ENCODE results near the gene BAK1.

The BAK1 gene

DNA sequence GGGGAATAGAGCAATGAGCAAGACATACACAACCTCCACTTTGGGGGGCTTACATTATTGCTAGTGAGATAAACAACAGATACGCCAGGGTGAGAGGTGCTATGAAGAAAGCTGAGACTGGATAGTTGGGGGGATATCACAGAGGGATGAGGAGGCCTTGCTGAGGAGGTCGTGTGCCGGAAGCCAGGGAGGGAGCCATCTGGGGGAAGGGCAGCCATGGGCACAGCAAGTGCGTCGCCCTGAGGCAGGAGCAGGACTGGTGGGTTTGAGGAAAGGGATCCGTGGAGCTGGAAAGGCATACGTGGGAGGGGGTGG is 12.2 kb upstream of the BAK1 start:
- Histone ChIP-seq H3K4me1 (ENCODE audit: control insufficient read depth in 1 of 2, insufficient read depth in 2 of 2, low read length in 2 of 2) (peaks cover 4 to 16% of the 10 kb centered on the region in 2 donors), H3K27ac (ENCODE audit: low read length) (no peak overlapping the region), H3K36me3 (ENCODE audit: control insufficient read depth in 1 of 2, insufficient read depth in 2 of 2, low read length in 2 of 2) (no peaks in the 10 kb centered on the region), H3K4me3 (ENCODE audit: low read depth in 1 of 2, low read length in 2 of 2) (no peak overlapping the region), H3K27me3 (ENCODE audit: low read depth, low read length) (no peaks in the 10 kb centered on the region), H3K9me3 (ENCODE audit: control insufficient read depth in 1 of 2, low read length in 2 of 2) (no peaks in the 10 kb centered on the region)

DNA sequence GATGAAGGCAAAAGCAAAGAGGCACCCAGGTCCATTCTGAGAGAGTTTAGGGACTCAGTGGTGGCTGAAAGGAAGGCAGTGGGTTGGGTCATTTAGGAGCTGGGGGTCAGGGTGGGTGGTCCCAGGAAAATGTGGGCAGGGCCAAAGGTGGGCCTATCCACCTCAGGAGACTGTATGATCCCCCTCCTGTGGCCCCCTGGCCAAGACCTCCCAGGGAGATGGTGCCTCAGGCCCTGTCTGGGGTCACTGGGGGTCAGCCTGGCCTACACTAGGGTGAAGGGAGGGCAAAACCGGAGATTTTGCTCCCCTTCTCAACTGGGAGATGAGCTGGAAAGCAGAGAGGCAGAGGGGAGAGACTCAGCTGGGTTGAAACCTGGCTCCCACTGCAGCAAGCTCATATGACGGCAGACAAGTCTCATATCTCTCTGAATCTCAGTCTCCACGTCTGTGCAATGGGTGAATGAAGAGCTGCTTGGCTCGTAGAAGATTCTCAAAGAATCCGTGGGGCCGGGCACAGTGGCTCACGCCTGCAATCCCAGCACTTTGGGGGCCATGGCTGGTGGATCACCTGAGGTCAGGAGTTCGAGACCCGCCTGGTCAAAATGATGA is 11.5 kb upstream of the BAK1 start:
- H3K27me3 ChIP-seq (ENCODE audit: low read depth, low read length), result no peaks in the 10 kb centered on the region
- H3K27ac ChIP-seq (ENCODE audit: low read length), result peak overlapping the region; percentile 78
- H3K4me3 ChIP-seq (ENCODE audit: low read depth in 1 of 2, low read length in 2 of 2), result no peak overlapping the region
- H3K36me3 ChIP-seq (ENCODE audit: control insufficient read depth in 1 of 2, insufficient read depth in 2 of 2, low read length in 2 of 2), result no peaks in the 10 kb centered on the region
- H3K9me3 ChIP-seq (ENCODE audit: control insufficient read depth in 1 of 2, low read length in 2 of 2), result no peaks in the 10 kb centered on the region
- H3K4me1 ChIP-seq (ENCODE audit: control insufficient read depth in 1 of 2, insufficient read depth in 2 of 2, low read length in 2 of 2), result peaks cover 4 to 16% of the 10 kb centered on the region in 2 donors

DNA sequence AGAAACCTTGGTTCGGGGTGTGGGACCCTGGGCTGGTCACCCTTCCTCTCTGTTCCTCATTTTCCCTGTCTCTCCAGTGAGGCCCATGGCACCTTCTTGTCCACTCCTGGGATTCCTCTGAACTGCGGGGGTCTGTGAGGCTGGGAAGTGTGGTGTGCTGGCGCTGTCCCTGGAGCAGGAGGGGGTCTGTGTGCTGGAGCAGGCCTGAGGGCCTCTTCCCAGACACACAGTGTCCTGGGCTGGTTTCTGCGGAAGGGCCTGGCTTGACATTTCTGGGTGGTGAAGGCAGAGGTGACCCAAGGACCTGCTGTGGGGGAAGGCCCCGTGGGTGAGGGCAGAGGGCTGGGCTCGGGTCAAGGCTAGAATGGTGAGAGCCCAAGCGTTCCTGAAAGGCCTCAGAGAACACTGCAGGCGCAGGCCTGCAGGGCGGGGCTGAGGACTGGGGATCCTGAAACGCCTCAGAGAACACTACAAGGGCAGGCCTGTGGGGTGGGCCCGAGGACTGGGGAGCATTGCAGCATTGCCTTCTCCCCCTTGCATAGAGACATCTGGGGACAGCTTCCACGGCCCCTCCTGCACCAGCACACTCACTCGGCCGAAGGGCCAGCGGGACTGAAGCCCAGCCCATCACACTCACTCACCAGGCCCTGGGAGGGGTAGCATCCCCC is 10.6 kb upstream of the BAK1 start:
- H3K36me3 ChIP-seq (ENCODE audit: control insufficient read depth in 1 of 2, insufficient read depth in 2 of 2, low read length in 2 of 2), result no peaks in the 10 kb centered on the region
- no peak overlapping the region for H3K4me3 ChIP-seq (ENCODE audit: low read depth in 1 of 2, low read length in 2 of 2)
- H3K27me3 ChIP-seq (ENCODE audit: low read depth, low read length), result no peaks in the 10 kb centered on the region
- peak overlapping the region; percentile 78 for H3K27ac ChIP-seq (ENCODE audit: low read length)
- H3K4me1 ChIP-seq (ENCODE audit: control insufficient read depth in 1 of 2, insufficient read depth in 2 of 2, low read length in 2 of 2), result peaks cover 4 to 16% of the 10 kb centered on the region in 2 donors
- H3K9me3 ChIP-seq (ENCODE audit: control insufficient read depth in 1 of 2, low read length in 2 of 2), result no peaks in the 10 kb centered on the region

DNA sequence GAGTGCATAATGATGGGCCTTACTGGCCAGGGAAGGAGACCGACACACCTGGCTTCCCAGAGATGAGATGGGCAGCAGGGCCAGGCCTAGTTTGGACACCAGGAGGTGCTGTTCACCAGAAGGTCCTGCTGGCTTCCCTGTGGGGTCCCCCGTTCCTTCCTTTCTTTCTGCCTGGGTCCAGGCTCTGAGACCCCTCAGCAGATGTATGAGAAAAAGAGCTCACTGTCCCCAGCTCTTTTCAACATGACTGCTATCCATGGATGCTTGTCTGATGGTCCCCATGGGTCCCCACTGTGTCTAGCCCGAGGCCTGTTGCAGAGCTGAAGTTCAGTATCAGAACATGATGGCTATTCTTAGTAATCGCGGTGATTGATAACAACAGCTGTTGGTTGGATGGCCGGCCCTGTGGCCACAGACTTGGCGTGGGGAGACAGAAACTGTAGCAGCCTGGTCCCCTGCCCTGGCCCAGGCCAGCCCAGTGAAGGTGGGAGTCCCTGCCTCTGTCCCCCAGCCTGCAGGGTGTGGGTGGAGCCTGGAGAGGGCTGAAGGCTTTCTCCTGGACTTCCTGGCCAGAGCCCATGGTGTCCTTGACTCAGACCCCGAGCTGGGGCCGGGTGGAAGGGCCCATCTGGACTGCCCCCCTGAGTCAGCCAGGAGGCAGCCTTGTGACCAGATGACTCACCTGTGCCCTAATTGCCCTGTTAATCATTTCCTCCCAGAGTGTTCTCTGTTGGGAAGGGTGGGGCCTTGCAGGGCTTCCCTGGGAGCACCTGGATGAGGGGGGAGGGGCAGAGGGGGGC is 9.9 kb upstream of the BAK1 start:
- no peaks in the 10 kb centered on the region for H3K9me3 ChIP-seq (ENCODE audit: control insufficient read depth in 1 of 2, low read length in 2 of 2)
- no peaks in the 10 kb centered on the region for H3K36me3 ChIP-seq (ENCODE audit: control insufficient read depth in 1 of 2, insufficient read depth in 2 of 2, low read length in 2 of 2)
- no peak overlapping the region for H3K4me3 ChIP-seq (ENCODE audit: low read depth in 1 of 2, low read length in 2 of 2)
- peak overlapping the region; percentile 87 for H3K27ac ChIP-seq (ENCODE audit: low read length)
- peaks cover 4 to 16% of the 10 kb centered on the region in 2 donors for H3K4me1 ChIP-seq (ENCODE audit: control insufficient read depth in 1 of 2, insufficient read depth in 2 of 2, low read length in 2 of 2)
- no peaks in the 10 kb centered on the region for H3K27me3 ChIP-seq (ENCODE audit: low read depth, low read length)

DNA sequence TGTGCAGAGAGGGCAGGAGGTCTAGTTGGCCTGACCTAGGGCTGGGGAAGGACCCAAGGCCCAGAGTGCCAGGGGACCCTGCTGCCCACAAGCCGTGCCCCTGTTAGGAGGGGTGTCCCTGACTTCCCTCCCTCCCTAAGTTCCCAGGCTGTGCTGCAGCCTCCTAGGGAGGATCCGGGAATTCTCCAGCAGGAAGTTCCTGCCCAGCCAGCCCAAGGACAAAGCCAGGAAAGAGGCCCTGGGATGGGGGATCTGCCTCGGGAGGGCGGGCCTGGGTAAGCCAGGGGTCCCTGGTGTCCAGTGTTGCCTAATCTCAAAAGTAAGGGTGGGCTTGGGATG is 9.3 kb upstream of the BAK1 start:
- Histone ChIP-seq H3K36me3 (ENCODE audit: control insufficient read depth in 1 of 2, insufficient read depth in 2 of 2, low read length in 2 of 2) (no peaks in the 10 kb centered on the region), H3K4me1 (ENCODE audit: control insufficient read depth in 1 of 2, insufficient read depth in 2 of 2, low read length in 2 of 2) (peaks cover 4 to 16% of the 10 kb centered on the region in 2 donors), H3K27ac (ENCODE audit: low read length) (peak overlapping the region; percentile 87), H3K27me3 (ENCODE audit: low read depth, low read length) (no peaks in the 10 kb centered on the region), H3K4me3 (ENCODE audit: low read depth in 1 of 2, low read length in 2 of 2) (no peak overlapping the region), H3K9me3 (ENCODE audit: control insufficient read depth in 1 of 2, low read length in 2 of 2) (no peaks in the 10 kb centered on the region)

DNA sequence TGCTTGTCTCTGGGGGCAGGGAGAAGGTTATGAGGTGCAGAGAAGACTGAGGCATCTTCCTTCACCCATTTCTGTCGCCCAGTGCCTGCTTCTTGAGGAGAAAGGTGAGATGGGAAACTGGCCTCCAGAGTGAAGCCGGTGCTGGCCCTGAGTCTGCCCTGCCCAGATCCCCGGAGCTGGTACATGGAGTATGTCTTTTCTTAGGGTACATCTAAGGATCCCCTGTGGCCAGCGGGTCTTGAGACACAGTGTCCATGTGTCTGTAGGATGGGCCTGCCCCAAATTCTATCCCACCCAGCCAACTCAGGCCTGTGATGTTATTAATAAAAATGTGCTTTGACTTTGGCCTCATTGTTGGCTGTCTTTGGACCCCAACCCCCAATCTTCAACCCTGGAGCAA is 8.8 kb upstream of the BAK1 start:
- H3K36me3 ChIP-seq (ENCODE audit: control insufficient read depth in 1 of 2, insufficient read depth in 2 of 2, low read length in 2 of 2), result no peaks in the 10 kb centered on the region
- H3K9me3 ChIP-seq (ENCODE audit: control insufficient read depth in 1 of 2, low read length in 2 of 2), result no peaks in the 10 kb centered on the region
- no peaks in the 10 kb centered on the region for H3K27me3 ChIP-seq (ENCODE audit: low read depth, low read length)
- H3K4me1 ChIP-seq (ENCODE audit: control insufficient read depth in 1 of 2, insufficient read depth in 2 of 2, low read length in 2 of 2), result peaks cover 4 to 16% of the 10 kb centered on the region in 2 donors
- peak overlapping the region; percentile 40 for H3K27ac ChIP-seq (ENCODE audit: low read length)
- H3K4me3 ChIP-seq (ENCODE audit: low read depth in 1 of 2, low read length in 2 of 2), result no peak overlapping the region

DNA sequence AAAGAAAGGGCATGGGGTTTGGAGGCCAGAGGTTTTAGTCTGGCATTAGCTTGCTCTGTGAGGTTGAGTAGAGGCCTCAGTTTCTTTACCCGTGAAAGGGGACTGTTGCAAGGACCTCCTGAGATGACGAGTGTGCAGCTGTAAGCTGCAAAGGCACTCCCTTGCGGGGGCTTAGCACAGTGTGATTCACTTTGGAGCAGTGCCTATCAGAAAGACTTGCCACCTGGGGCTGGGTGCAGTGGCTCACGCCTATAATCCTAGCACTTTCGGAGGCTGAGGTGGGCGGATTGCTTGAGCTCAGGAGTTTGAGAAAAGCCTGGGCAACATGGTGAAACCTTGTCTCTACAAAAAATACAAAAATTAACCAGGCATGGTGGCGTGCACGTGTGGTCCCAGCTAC is 7.5 kb upstream of the BAK1 start:
- H3K27ac ChIP-seq (ENCODE audit: low read length), result no peak overlapping the region
- no peaks in the 10 kb centered on the region for H3K27me3 ChIP-seq (ENCODE audit: low read depth, low read length)
- H3K9me3 ChIP-seq (ENCODE audit: control insufficient read depth in 1 of 2, low read length in 2 of 2), result no peaks in the 10 kb centered on the region

DNA sequence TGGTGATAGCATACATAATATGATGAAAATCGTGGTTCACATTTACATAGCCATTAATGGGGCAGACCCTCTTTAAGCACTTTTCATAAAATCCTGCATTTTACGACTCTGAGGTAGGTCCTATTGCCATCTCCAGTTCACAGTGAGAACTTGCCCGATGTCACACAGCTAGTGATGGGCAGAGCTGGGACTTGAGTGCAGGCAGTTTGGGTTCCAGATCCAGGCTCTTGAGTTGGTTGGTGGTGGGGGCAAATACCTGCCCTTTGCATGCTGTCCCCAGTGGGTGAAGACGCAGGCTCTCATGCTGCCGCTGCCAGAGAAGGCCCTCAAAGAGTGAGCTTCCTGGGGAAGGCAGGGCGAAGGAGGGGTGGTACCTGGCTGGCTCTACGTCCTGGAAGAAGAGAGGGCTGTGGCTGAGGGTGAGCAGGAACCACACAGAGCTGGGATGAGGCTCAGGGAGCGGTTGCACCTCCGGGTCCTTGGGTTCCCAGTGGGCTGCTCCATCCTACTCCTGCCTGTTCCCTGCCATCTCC is 6.1 kb upstream of the BAK1 start:
- Histone ChIP-seq H3K36me3 (ENCODE audit: control insufficient read depth in 1 of 2, insufficient read depth in 2 of 2, low read length in 2 of 2) (no peaks in the 10 kb centered on the region), H3K9me3 (ENCODE audit: control insufficient read depth in 1 of 2, low read length in 2 of 2) (no peaks in the 10 kb centered on the region), H3K27me3 (ENCODE audit: low read depth, low read length) (no peaks in the 10 kb centered on the region), H3K4me1 (ENCODE audit: control insufficient read depth in 1 of 2, insufficient read depth in 2 of 2, low read length in 2 of 2) (peaks cover 4 to 11% of the 10 kb centered on the region in 2 donors), H3K27ac (ENCODE audit: low read length) (no peak overlapping the region), H3K4me3 (ENCODE audit: low read depth in 1 of 2, low read length in 2 of 2) (no peak overlapping the region)

More for the DNA sequence above, 7.5 kb upstream of the BAK1 start:
- peaks cover 4 to 11% of the 10 kb centered on the region in 2 donors for H3K4me1 ChIP-seq (ENCODE audit: control insufficient read depth in 1 of 2, insufficient read depth in 2 of 2, low read length in 2 of 2)
- H3K36me3 ChIP-seq (ENCODE audit: control insufficient read depth in 1 of 2, insufficient read depth in 2 of 2, low read length in 2 of 2), result no peaks in the 10 kb centered on the region
- no peak overlapping the region for H3K4me3 ChIP-seq (ENCODE audit: low read depth in 1 of 2, low read length in 2 of 2)

DNA sequence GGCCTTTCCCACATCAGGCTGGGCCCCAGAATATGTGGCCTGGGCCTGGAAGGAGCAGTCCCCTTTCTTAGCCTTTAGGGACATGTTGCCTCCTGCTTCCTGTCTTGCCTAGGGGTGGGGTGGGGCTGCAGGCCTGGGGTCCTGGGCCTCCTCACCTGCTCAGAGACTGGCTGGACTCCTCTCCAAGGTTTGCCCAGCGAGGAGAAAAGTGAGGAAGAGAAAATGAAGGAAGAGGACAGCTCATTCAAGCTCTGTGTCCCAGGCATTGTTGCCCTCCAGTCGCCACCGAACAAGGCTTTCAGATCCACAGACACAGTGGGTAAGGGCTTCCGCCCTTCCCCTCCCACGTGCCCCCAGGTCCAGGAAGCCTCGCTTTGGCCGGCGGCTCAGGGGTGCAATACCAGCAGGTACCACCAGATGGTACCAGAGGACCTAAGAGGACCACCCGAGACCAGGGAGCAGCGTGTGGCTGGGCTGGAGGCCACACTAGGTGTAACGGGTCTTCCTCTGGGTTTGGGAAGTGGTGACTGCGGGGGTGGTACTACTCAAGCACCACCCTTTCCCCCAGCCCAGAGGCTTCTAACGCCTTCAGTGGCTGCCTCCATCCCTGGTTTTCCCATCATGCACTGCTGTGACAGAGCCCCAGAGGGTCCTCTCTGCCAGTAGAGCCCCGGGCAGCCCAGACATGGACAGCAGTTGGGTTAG is 5.5 kb upstream of the BAK1 start:
- no peaks in the 10 kb centered on the region for H3K36me3 ChIP-seq (ENCODE audit: control insufficient read depth in 1 of 2, insufficient read depth in 2 of 2, low read length in 2 of 2)
- no peaks in the 10 kb centered on the region for H3K9me3 ChIP-seq (ENCODE audit: control insufficient read depth in 1 of 2, low read length in 2 of 2)
- H3K4me1 ChIP-seq (ENCODE audit: control insufficient read depth in 1 of 2, insufficient read depth in 2 of 2, low read length in 2 of 2), result peaks cover 4 to 10% of the 10 kb centered on the region in 2 donors
- H3K27ac ChIP-seq (ENCODE audit: low read length), result no peak overlapping the region
- H3K4me3 ChIP-seq (ENCODE audit: low read depth in 1 of 2, low read length in 2 of 2), result no peak overlapping the region
- no peaks in the 10 kb centered on the region for H3K27me3 ChIP-seq (ENCODE audit: low read depth, low read length)

DNA sequence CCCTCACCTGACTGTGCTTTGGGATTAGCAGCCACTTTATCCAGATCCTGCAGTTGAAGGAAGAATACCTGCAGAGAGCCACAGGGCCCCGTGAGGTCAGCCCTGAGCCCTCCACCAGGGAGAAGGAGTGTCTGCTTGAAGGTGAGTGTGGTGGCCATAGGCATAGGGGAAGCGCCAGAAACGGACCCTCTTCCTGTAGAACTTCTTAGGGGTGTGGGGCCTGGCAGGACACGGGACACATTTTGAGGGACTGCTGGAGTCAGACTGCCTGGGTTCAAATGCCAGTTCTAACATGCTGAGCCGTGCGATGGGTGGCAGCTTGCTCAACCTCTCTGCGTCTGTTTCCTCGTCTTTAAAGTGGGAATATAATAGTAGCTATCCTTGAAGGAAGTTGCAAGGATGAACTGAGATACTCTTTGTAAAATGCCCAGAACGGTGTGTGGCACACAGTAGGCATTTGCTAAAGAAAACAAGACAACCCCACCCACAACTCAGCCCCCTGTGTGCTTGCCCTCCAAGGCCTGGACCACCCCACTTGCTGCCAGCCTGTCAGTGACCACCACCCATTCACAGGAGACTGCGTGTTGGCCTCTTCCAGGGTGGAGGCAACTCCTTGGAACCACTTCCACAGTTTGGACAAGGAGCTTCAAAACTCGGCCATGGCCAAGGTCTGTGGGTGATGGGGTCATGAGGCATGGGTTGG is 4.8 kb upstream of the BAK1 start:
- no peaks in the 10 kb centered on the region for H3K27me3 ChIP-seq (ENCODE audit: low read depth, low read length)
- peaks cover 3 to 5% of the 10 kb centered on the region in 2 donors for H3K4me1 ChIP-seq (ENCODE audit: control insufficient read depth in 1 of 2, insufficient read depth in 2 of 2, low read length in 2 of 2)
- no peaks in the 10 kb centered on the region for H3K36me3 ChIP-seq (ENCODE audit: control insufficient read depth in 1 of 2, insufficient read depth in 2 of 2, low read length in 2 of 2)
- no peaks in the 10 kb centered on the region for H3K9me3 ChIP-seq (ENCODE audit: control insufficient read depth in 1 of 2, low read length in 2 of 2)
- H3K27ac ChIP-seq (ENCODE audit: low read length), result no peak overlapping the region
- H3K4me3 ChIP-seq (ENCODE audit: low read depth in 1 of 2, low read length in 2 of 2), result no peak overlapping the region

Data from muscle layer of duodenum (tissue), 2 donors.